HK-2 (cell line): Measurements from ENCODE around the gene SPINT2.
A peak's percentile ranks its signal among the peaks of the same experiment; 100 is the strongest.
"Not testable (repeated sequence)": the region's sequence is repeated elsewhere in the genome, so short reads cannot be mapped to it uniquely, and the experiment has no call there.

Experiments
- DNase-seq: peaks from one replicate; pipeline ENCODE4 v3.0.0-alpha.2; 2018; ENCODE audit not compliant: unreplicated experiment

The SPINT2 gene

DNA sequence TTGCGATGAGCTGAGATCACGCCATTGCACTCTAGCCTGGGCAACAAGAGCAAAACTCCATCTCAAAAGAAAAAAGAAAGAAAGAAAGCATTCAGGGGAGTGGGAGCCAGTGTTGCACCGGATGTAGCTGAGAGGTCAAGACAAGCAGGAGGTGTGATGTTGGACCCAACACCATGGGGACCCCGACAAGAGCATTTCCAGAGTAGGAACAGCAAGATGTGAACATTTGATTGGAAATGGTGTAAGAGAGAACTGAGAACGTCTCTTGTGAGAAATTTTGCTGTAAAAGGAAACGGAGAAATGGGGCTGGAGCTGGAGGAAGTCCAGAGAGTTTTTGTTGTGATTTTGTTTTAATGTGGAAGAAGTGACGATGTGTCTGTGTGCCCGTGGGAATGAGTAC lies 24.6 kb upstream of the SPINT2 start:
- no peak for DNase-seq

GRCh38 chr19:38243279-38243673 lies 21.1 kb upstream of the SPINT2 start:
- no peak for DNase-seq

GRCh38 chr19:38245826-38246498 lies 18.4 kb upstream of the SPINT2 start:
- no peak for DNase-seq

- no peak for DNase-seq
Observed at GRCh38 chr19:38247126-38247525, 17.2 kb upstream of the SPINT2 start.

DNA sequence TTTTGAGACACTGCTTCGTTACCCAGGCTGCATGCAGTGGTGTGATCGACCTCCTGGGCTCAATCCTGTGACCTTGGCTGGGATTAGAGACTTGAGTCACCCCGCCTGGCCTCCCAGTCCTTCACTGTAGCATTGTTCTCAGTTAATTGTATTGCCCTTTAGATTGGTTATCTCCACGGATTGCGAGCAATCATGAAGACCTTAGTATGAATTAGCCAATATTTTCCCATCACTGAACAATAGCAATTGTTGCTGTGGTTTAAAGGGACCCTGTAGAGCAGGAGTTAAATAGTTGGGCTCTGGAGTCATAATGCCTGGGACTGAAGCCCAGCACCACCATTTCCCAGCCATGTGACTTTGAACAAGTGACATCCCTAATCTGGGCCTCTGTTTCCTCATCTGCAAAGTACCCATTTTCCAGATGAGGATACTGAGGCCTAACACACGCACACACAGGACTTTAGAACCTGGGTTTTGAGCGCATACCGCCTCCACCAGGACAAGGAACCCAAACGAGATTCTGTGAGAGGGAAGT lies 16.6 kb upstream of the SPINT2 start:
- no peak for DNase-seq

DNA sequence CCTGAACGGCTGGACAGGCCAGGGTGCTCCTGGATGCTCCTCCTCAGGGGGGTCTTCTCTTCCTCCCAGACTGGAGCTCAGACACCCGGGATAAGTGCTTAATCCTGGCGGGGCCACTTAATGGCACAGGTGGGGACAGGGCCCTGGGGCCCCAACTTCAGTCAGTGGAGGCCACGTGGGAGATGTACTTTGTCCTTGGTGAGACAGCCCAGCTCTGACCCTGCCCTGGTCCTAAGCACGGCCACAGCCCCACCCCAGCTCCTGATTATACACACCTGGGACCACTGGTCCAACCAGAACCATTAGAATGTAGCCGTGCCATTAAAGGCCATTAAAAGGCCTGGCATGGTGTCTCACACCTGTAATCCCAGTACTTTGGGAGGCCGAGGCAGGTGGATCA lies 16.0 kb upstream of the SPINT2 start:
- DNase-seq, result no peak

GRCh38 chr19:38250428-38250820 lies 13.9 kb upstream of the SPINT2 start:
- DNase-seq, result no peak

DNA sequence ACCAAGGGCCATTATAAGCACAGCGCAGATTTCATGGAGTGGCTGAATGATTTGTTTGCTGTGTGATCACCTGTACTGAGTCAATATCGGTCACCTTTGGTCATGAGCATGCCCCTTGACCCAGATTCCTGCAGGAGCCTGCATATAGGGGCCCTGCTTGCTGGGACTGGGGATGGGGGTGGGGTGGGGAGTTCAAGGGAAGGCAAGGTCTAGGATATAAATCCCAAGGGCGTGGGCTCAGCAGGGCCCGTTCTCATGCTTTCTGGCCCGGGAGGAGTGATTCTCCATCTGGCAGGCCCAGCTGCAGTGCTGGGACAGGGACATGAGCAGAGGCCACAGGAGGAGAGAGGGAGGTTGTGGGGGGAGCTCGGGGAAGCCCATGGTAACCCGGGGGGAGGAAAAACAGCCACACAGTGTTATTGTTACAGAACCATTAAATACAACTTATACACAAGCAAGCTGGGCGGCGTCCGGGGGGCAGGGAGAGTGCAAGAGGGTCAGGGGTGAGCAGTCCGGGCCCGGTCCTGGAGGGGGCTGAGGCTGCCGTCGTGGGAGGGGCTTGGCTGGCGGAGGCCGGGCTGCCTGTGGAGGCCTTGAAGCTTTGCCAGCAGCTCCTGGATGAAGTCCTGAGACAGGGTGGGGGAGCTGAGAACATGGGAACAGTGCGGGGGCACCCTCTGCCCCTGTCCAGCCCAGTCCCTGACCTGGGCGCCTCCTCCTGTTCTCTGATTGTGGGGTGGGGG lies 13.4 kb upstream of the SPINT2 start:
- no peak for DNase-seq

GRCh38 chr19:38251564-38252051 lies 12.8 kb upstream of the SPINT2 start:
- no peak for DNase-seq

DNA sequence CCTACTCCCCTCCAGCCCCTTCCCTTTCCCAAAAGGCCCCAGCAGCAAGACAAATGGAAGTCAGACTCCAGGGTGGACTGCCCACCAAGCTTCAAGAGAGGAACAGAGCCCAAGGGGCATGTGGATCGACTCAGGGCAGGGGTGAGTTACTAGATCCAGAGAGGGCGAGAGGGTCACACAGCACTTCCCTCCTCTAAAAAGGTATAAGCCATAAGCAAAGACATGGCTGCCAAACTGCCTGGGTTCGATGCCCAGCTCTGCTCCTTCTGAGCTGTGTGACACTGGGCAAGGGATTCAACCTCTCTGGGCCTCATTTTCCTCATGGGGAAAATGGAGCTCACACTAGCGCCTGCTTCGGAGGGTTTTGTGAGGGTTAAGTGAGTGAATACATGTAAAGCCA lies 12.0 kb upstream of the SPINT2 start:
- DNase-seq, result no peak

- DNase-seq, result no peak
Observed at GRCh38 chr19:38252941-38253691, 11.3 kb upstream of the SPINT2 start.

DNA sequence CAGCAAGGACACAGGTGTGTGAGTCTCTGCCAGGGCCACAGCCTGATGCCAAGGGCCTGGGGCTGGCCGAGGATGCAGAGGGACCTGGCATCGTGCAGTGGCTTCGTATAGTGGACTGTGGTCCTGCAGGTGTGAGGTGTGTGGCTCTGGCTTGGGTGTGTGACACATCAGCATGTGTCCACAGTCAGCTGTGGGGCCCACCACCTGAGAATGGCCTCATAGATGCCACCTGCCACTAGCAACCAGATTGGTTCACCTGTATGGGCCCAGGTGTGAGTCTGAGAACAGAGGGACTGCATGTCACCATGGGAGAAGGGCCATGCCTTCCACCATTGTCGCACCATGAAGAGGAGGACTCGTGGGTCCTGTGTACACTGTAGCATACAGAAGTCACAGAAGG lies 10.6 kb upstream of the SPINT2 start:
- DNase-seq, result no peak

GRCh38 chr19:38255383-38256014 lies 8.9 kb upstream of the SPINT2 start:
- DNase-seq, result no peak

DNA sequence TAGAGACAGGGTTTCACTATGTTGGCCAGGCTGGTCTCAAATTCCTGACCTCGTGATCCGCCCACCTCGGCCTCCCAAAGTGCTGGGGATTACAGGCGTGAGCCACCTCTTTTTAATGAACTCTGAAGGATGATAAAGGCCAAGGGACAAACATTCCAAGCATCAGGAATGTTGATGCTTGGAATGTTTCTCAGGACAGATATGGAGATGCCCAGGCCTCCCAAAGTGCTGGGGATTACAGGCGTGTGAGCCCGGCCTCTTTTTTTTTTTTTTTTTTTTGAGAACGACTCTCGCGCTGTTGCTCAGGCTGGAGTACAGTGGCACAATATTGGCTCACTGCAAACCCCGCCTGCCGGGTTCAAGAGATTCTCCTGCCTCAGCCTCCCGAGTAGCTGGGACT lies 2.4 kb upstream of the SPINT2 start:
- DNase-seq, result not testable (repeated sequence)

- no peak for DNase-seq
Observed at GRCh38 chr19:38262585-38263268, 1.6 kb upstream of the SPINT2 start.

DNA sequence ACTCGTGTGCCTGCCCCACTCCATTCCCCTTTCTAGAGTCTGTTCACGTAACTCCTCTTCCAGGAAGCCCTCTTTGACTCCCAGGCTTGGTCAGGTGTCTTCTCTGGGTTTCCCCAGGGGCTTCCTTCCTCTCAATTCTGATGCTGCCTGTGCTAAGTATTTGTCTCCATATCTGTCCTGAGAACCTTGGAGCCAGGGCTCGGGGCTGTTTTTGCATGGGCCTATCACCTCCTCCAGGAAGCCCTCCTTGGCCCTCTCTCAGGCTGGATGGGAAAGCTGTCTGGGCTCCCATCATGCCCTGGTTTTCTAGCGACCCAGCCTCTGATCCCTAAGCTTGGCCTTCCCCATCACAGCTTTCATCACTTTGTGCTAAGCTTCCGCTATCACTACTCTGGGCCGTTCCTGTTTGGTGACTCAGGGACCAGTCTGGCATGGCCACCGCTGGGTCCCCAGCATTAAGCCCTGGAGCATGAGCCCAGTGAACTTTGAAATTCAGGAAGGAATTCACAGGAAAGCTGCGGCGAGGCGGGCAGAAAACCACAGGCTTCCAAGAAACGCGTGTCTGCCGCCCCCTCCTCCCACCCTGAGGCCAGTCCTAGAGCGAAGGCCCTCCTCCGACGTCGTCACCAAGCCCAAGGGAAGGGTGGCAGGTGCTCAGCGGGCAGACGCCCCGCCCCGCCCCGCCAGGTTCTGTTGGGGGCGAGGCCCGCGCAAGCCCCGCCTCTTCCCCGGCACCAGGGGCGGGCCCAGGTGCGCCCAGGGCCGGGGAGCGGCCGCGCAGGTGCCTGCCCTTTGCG lies 486 bp upstream of the SPINT2 start:
- DNase-seq, result peak; percentile 94

DNA sequence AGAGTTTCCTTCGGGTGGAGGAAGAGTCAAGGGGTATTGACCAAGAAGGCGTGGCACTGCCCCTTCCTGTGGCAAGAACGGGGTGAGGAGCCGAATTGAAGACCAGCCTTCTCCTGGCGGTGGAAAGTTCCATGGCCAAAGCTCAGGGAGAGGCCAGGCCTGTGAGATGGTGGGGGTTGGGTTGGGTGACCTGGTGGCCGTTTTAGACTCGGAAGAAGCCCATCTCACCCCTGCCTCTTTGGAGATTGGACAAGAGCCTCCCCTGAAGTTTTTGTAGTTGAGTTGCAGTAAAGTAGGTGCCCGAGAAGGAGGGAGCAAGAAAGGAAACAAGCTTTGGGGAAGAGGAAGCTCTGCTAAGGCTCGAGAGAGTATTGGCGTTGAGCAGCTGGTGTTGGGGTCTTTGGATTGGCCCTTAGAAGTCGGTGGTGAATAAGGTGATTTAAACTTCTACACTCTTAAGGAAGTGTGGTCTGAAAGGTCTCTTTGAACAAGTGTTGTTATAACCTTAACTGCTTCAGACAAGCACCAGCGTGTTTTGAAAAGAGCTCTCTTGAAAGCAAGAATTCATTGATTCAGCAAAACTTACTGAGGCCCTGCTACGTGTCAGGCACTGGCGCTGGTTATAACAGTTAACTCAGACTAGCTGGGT lies 964 bp downstream of the SPINT2 start:
- peak; percentile 50 for DNase-seq

DNA sequence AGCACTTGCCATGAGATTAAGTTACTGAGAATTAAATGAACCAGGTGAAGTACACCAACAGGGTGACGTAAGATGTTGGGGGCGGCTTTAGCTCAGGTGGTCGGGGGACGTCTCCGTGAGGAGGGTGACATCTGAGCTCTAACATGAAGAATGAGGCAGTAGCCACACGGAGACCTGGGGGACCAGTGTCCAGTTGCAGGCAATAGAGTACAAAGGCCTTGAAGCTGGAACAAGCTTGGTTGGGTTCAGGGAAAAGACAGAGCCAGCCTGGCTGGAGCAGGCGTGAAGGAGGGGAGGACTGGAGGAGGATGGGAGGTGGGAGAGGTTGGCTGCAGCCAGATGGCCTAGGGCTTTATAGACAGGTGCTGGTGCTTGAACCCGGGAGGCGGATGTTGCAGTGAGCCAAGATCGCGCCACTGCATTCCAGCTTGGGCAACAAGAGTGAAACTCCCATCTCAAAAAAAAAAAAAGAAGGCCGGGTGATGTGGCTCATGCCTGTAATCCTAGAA lies 1.6 kb downstream of the SPINT2 start:
- peak; percentile 26 for DNase-seq

- DNase-seq, result peak; percentile 65
Observed at GRCh38 chr19:38266981-38267597, 2.7 kb downstream of the SPINT2 start.
